Tibial artery (tissue), 4 donors: ENCODE results near the gene MYADM.
A peak's percentile ranks its signal among the peaks of the same experiment; 100 is the strongest.

Source experiments
- DNase-seq, 2 donors: peaks; one replicate each; pipeline ENCODE4 v3.0.0-alpha.2; 2019
- H3K27ac ChIP-seq, 2 donors: fragments of 200-600 bp; sonication (generic) in 1 of 2; 1 replicate in 1 of 2; 2 replicates in 1 of 2; pipeline ENCODE4 v1.5.1; 2018 to 2019; ENCODE audit warnings: mild to moderate bottlenecking in 1 of 2
- H3K27me3 ChIP-seq, 2 donors: fragments of 200-600 bp; sonication (generic) in 1 of 2; one replicate each; pipeline versions ENCODE4 v1.5.1 to v1.6.0; 2016 to 2019
- H3K36me3 ChIP-seq, 3 donors: fragments of 200-600 bp; sonication (generic) in 2 of 3; one replicate each; pipeline ENCODE4 v1.5.1; 2016 to 2019; ENCODE audit warnings: mild to moderate bottlenecking in 2 of 3
- H3K4me1 ChIP-seq, 4 donors: fragments of 200-600 bp; sonication (generic) in 2 of 4; 1 replicate in 3 of 4; 2 replicates in 1 of 4; pipeline ENCODE4 v1.5.1; 2016 to 2019
- H3K4me3 ChIP-seq, 2 donors: fragments of 200-600 bp; sonication (generic) in 1 of 2; 1 replicate in 1 of 2; 2 replicates in 1 of 2; pipeline ENCODE4 v1.5.1; 2018 to 2019; ENCODE audit warnings: mild to moderate bottlenecking in 2 of 2
- H3K9me3 ChIP-seq, 3 donors: fragments of 200-600 bp; sonication (generic) in 1 of 3; one replicate each; pipeline ENCODE4 v1.5.1; 2016 to 2019
- CTCF ChIP-seq, 2 experiments: fragments of 200-600 bp in 1 of 2; fragments of 450-650 bp in 1 of 2; IDR thresholded peaks; one replicate each; pipeline ENCODE4 v1.5.1; 2017 to 2019; ENCODE audit warnings: antibody characterized with exemption in 2 of 2, mild to moderate bottlenecking in 1 of 2, moderate library complexity in 1 of 2
- intact Hi-C: fragments of 100-400 bp; cut with DNase I; formaldehyde crosslinking; loops from one replicate; pipeline ENCODE4 v1.15.0; 2023; ENCODE audit warnings: low total_unique reads

MYADM gene

GRCh38 chr19:53876651-53877224, 9.1 kb downstream of the MYADM start:
- DNase-seq: no peak
- H3K36me3 ChIP-seq: peaks cover 37 to 52% (median 45%) of the 10 kb centered on the region in 3 donors
- no peak overlapping the region for H3K27ac ChIP-seq
- intact Hi-C loops: no loop called here
- peaks cover 0 to 59% (median 40%) of the 10 kb centered on the region in 4 donors for H3K4me1 ChIP-seq
- H3K27me3 ChIP-seq: peaks cover 0 to 13% of the 10 kb centered on the region in 2 donors
- no peak for TF ChIP-seq CTCF (IDR thresholded peaks at IDR 0.05)
- H3K9me3 ChIP-seq: no peaks in the 10 kb centered on the region
- H3K4me3 ChIP-seq: no peak overlapping the region

DNA sequence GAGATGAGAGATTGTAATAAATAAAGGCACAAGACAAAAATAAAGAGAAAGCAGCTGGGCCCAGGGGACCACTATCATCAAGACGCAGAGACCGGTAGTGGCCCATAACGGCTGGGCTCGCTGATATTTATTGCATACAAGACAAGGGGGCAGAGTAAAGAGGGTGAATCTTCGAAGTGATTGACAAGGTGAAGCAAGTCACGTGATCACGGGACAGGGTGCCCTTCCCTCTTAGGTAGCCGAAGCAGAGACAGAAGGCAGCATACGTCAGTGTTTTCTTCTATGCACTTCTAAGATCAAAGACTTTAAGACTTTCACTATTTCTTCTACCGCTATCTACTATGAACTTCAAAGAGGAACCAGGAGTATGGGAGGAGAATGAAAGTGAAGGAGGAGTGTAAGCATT, 9.7 kb downstream of the MYADM start:
- Histone ChIP-seq H3K27me3 (peaks cover 0 to 19% of the 10 kb centered on the region in 2 donors), H3K27ac (no peak overlapping the region), H3K4me3 (no peak overlapping the region), H3K9me3 (no peaks in the 10 kb centered on the region), H3K4me1 (peaks cover 0 to 59% (median 41%) of the 10 kb centered on the region in 4 donors), H3K36me3 (peaks cover 31 to 46% (median 39%) of the 10 kb centered on the region in 3 donors)
- TF ChIP-seq CTCF (IDR thresholded peaks at IDR 0.05): no peak
- intact Hi-C loops: no loop called here
- DNase-seq: no peak

GRCh38 chr19:53878776-53879139, 11.1 kb downstream of the MYADM start:
- TF ChIP-seq CTCF (IDR thresholded peaks at IDR 0.05): no peak
- intact Hi-C loops: no loop called here
- no peaks in the 10 kb centered on the region for H3K9me3 ChIP-seq
- peak overlapping the region; percentile 42 to 52 for H3K4me3 ChIP-seq
- H3K36me3 ChIP-seq: peaks cover 19 to 32% (median 29%) of the 10 kb centered on the region in 3 donors
- H3K27ac ChIP-seq: no peak overlapping the region
- H3K27me3 ChIP-seq: peaks cover 0 to 33% of the 10 kb centered on the region in 2 donors
- H3K4me1 ChIP-seq: peaks cover 0 to 53% (median 37%) of the 10 kb centered on the region in 4 donors
- no peak for DNase-seq

- TF ChIP-seq CTCF (IDR thresholded peaks at IDR 0.05): no peak
- peaks cover 12 to 25% (median 23%) of the 10 kb centered on the region in 3 donors for H3K36me3 ChIP-seq
- peaks cover 0 to 39% of the 10 kb centered on the region in 2 donors for H3K27me3 ChIP-seq
- H3K27ac ChIP-seq: peak overlapping the region in 1 of 2 donors; percentile 1
- peaks cover 0 to 47% (median 31%) of the 10 kb centered on the region in 4 donors for H3K4me1 ChIP-seq
- DNase-seq: peak; percentile 93 to 96
- H3K9me3 ChIP-seq: no peaks in the 10 kb centered on the region
- intact Hi-C loops: no loop called here
- peak overlapping the region; percentile 42 to 52 for H3K4me3 ChIP-seq
Measured at GRCh38 chr19:53879140-53880081, 11.7 kb downstream of the MYADM start.

DNA sequence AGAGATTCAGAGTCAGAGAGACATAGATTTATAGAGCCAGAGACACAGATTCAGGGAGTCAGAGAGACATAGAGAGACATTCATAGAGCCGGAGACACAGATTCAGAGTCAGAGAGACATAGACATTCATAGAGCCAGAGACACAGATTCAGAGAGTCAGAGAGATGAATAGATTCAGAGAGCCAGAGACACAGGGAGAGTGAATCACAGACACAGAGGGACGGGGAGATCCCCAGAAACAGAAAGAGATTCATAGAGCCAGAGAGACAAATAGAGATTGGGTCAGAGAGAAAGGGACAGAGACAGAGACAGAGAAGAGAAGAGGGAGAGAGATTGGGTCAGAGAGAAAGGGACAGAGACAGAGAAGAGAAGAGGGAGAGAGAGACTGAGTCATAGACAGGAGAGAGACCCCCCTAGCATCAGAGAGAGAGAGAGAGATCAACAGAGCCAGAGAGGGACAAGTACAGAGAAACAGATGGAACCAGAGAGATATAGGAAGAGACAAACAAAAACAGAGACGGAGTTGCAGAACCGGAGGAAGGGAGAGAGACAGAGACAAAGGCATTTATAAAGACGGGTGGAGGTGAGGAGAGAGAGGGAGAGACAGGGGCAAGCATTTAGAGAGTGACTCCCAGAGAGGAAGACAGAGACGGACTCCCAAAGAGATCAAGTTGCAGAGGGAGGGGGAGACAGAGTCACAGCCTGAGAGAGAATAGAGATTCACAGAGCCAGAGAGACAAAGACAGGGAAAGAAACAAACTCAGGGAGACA, 13.2 kb downstream of the MYADM start:
- H3K27me3 ChIP-seq: peaks cover 0 to 43% of the 10 kb centered on the region in 2 donors
- peaks cover 0 to 32% (median 22%) of the 10 kb centered on the region in 4 donors for H3K4me1 ChIP-seq
- no peak overlapping the region for H3K4me3 ChIP-seq
- H3K27ac ChIP-seq: no peak overlapping the region
- intact Hi-C loops: no loop called here
- no peaks in the 10 kb centered on the region for H3K9me3 ChIP-seq
- DNase-seq: no peak
- TF ChIP-seq CTCF (IDR thresholded peaks at IDR 0.05): no peak
- H3K36me3 ChIP-seq: peaks cover 0 to 10% (median 8%) of the 10 kb centered on the region in 3 donors
